ENCODE measurements around the gene ZFR2.
A peak's percentile ranks its signal among the peaks of the same experiment; 100 is the strongest.
"Not testable (repeated sequence)": the region's sequence is repeated elsewhere in the genome, so short reads cannot be mapped to it uniquely, and the experiment has no call there.

Gene ZFR2

DNA sequence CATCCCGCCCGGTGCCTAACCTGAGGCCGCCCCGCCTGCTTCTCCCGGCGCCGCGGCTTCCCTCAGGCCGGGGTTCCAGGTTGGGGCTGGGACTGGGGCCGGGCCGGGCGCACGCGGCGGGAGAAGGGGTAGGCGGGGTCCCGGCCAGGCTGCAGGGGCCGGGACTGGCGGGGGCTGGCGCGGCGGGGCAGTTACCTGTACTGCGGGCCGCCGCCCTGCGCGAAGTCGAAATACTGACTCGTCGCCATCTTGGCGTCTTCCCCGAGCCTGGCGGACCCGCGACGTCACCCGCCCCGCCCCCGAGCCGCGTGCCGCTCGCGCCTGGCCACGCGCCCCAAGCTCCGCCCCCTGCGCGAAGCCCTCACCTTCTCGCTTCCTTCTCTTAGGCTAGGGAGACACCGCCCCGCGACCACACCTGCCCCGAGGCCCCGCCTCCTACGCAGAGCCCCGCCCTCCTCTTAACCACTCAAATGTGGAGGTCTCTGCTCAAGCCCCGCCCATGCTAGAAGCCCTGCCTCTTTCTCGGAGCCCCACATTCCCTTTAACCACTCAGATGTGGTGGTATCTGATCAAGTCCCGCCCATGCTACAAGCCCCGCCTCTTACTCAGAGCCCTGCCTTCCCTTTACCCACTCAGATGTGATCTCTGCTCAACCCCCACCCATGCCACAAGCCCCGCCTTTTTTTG lies at the start of gene ZFR2:
Gene ZFR2, minus strand, starts transcription at position 269 of the 687 bp plus-strand sequence. Its CDS starts 21 bp downstream, at position 248.
- peak; percentile 77 for DNase-seq

GRCh38 chr19:3916033-3916432 lies 47.2 kb upstream of the ZFR2 start:
- no peak for DNase-seq

- no peak for DNase-seq
These were observed 45.4 kb upstream of the ZFR2 start for GRCh38 chr19:3914199-3914598.

GRCh38 chr19:3910105-3910504 lies 41.3 kb upstream of the ZFR2 start:
- DNase-seq = no peak

- DNase-seq = no peak
These were observed 39.6 kb upstream of the ZFR2 start for GRCh38 chr19:3908266-3909054.

- DNase-seq = no peak
These were observed 38.9 kb upstream of the ZFR2 start for GRCh38 chr19:3907626-3908265.

GRCh38 chr19:3904233-3904632 lies 35.4 kb upstream of the ZFR2 start:
- no peak for DNase-seq

- no peak for DNase-seq
These were observed 33.6 kb upstream of the ZFR2 start for GRCh38 chr19:3902317-3902973.

GRCh38 chr19:3899531-3900294 lies 30.9 kb upstream of the ZFR2 start:
- no peak for DNase-seq

DNA sequence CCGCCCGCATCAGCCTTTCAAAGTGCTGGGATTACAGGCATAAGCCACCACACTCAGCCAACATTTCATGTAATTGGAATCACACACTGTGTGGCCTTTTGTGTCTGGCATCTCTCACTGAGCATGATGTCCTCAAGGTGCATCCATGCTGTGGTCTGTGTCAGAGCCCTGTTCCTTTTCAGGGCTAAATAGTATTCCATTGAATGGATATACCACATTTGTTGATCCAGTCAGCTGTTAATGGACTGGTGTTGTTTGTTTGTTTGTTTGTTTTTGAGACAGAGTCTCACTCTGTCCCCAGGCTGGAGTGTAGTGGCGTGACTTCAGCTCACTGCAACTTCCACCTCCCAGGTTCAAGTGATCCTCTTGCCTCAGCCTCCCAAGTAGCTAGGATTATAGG lies 29.6 kb upstream of the ZFR2 start:
- no peak for DNase-seq

GRCh38 chr19:3897936-3898335 lies 29.1 kb upstream of the ZFR2 start:
- no peak for DNase-seq

GRCh38 chr19:3895788-3896187 lies 26.9 kb upstream of the ZFR2 start:
- no peak for DNase-seq

- DNase-seq = not testable (repeated sequence)
These were observed 26.1 kb upstream of the ZFR2 start for GRCh38 chr19:3894959-3895358.

- DNase-seq = no peak
These were observed 24.8 kb upstream of the ZFR2 start for GRCh38 chr19:3893509-3894179.

- no peak for DNase-seq
These were observed 21.8 kb upstream of the ZFR2 start for GRCh38 chr19:3890591-3890990.

- DNase-seq = no peak
These were observed 13.2 kb upstream of the ZFR2 start for GRCh38 chr19:3882041-3882384.

DNA sequence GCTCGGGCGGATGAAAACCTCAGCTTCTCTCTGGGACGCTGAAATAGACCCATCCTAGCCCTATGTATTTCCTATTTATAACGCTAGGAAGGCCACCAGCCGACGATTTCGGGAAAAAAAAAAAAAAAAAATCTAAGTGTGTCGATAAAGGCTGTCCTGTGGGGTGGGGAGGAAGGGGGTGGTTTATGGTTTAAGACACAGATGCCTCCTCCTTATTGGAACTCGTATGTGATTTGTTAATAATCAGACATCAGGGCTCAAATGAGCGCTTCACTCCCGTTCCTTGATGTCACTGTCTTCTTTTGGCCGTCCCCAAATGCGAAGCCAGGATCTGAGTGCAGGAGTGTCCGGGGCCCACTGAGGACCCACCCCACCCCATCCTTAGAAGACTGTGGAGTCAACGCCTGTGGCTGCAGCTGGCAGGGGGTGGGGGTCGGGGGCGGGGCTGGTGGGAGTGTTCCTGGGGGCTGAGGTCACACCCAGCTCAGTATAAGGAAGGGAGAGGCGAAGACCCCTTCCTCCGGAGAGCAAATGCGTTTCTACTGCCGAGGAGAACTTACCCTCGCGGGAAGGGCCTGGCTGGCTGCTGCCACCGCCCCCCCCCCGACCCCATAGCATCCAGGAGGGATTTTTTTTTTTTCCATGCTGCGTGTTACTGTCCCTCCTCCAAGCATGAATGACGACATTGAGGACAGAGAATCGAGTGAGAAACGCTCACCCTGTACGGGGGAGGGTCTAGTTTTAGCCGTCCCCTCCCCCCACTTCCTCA lies 12.6 kb upstream of the ZFR2 start:
- DNase-seq = no peak

- DNase-seq = no peak
These were observed 11.8 kb upstream of the ZFR2 start, which contains the start of gene ATCAY for GRCh38 chr19:3880471-3881271. ATCAY (plus strand) TSS chr19:3880685; CDS start chr19:3885768, 5,083 bp downstream.

- DNase-seq = no peak
These were observed 10.8 kb upstream of the ZFR2 start for GRCh38 chr19:3879656-3880055.

DNA sequence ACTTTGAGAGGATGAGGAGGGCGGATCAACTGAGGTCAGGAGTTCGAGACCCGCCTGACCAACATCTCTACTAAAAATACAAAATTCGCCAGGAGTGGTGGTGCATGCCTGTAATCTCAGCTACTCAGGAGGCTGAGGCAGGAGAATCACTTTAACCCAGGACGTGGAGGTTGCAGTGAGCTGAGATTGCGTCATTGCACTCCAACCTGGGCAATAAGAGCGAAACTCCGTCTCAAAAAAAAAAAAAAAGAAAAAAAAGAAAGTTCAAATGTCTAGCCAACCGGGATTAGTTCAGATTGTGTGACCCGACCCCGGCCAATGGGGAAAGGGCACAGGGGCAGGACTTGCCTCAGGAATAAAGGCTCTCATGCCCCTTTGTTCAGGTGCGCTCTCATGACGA lies 5.9 kb upstream of the ZFR2 start:
- DNase-seq = not testable (repeated sequence)

Data from GF-D8 (cell line).